WTC11 (cell line): ENCODE measurements around the gene COL4A5. TPM values are rescaled to one million over a fixed set of nuclear protein-coding genes. Genes with fewer than 3 reads are reported as not detected.

ENCODE experiments used
- ATAC-seq: fragments of 200-7000 bp; cut with Tn5 transposase; 2 replicates; pipeline ENCODE4 v1.10.0; 2021; ENCODE audit warnings: mild to moderate bottlenecking, moderate library complexity
- CTCF ChIA-PET: fragments of 300-600 bp; sonication (Branson Sonifier 250); formaldehyde crosslinking; loops from one replicate; lab custom pipeline; 2021; ENCODE audit warnings: antibody characterized with exemption; lab: Charles Lee
- POLR2A ChIA-PET: fragments of 350-600 bp; sonication (Branson Sonifier 250); formaldehyde crosslinking; loops from one replicate; lab custom pipeline; 2021; ENCODE audit warnings: antibody characterized with exemption; lab: Charles Lee
- DNase-seq: peaks from one replicate; pipeline ENCODE4 v3.0.0; 2021; ENCODE audit warnings: low spot score
- H3K27ac Mint-ChIP-seq: 2 replicates; pipeline ENCODE4 v1.8.0; 2021; ENCODE audit warnings: mixed read lengths
- H3K27me3 Mint-ChIP-seq: 2 replicates; pipeline ENCODE4 v1.8.0; 2021; ENCODE audit warnings: low read depth, mild to moderate bottlenecking, moderate library complexity, mixed read lengths
- H3K36me3 Mint-ChIP-seq: 2 replicates; pipeline ENCODE4 v1.8.0; 2021; ENCODE audit warnings: mixed read lengths
- H3K4me1 Mint-ChIP-seq: 2 replicates; pipeline ENCODE4 v1.8.0; 2022; ENCODE audit warnings: mixed read lengths
- H3K4me3 Mint-ChIP-seq: 2 replicates; pipeline ENCODE4 v1.8.0; 2021; ENCODE audit warnings: mild to moderate bottlenecking, moderate library complexity, mixed read lengths
- H3K9me3 Mint-ChIP-seq: 2 replicates; pipeline ENCODE4 v1.8.0; 2021; ENCODE audit warnings: mixed read lengths
- CREB1 ChIP-seq: sonication (generic); formaldehyde crosslinking; IDR thresholded peaks from 2 replicates; pipeline ENCODE4 v1.8.0; 2023; ENCODE audit warnings: mild to moderate bottlenecking, missing genetic modification reagents
- EMX1 ChIP-seq: fragments of 250-450 bp; sonication (Bioruptor Pico); IDR thresholded peaks from 2 replicates; pipeline ENCODE4 v1.8.0; 2021; ENCODE audit warnings: mild to moderate bottlenecking
- GABPB1 ChIP-seq: sonication (generic); formaldehyde crosslinking; IDR thresholded peaks from 2 replicates; pipeline ENCODE4 v1.8.1; 2023; ENCODE audit warnings: mild to moderate bottlenecking, missing genetic modification reagents
- HMGA2 ChIP-seq: fragments of 250-450 bp; sonication (Bioruptor Pico); IDR thresholded peaks from 2 replicates; pipeline ENCODE4 v1.4.0; 2021; ENCODE audit warnings: mild to moderate bottlenecking, moderate library complexity
- JAZF1 ChIP-seq: fragments of 250-450 bp; sonication (Bioruptor Pico); IDR thresholded peaks from 2 replicates; pipeline ENCODE4 v1.9.0; 2021; ENCODE audit warnings: moderate library complexity, mild to moderate bottlenecking, inconsistent platforms
- MXD4 ChIP-seq: fragments of 250-450 bp; sonication (Bioruptor Pico); IDR thresholded peaks from 2 replicates; pipeline ENCODE4 v1.8.0; 2021; ENCODE audit warnings: mild to moderate bottlenecking, moderate library complexity, borderline replicate concordance
- NFE2L1 ChIP-seq: sonication (generic); formaldehyde crosslinking; IDR thresholded peaks from 2 replicates; pipeline ENCODE4 v1.8.1; 2023; ENCODE audit warnings: missing genetic modification reagents
- NR1H2 ChIP-seq: sonication (generic); formaldehyde crosslinking; IDR thresholded peaks from 2 replicates; pipeline ENCODE4 v1.9.0; 2021; ENCODE audit warnings: mild to moderate bottlenecking, moderate library complexity, missing genetic modification reagents
- NR2C2 ChIP-seq: sonication (generic); formaldehyde crosslinking; IDR thresholded peaks from 2 replicates; pipeline ENCODE4 v1.8.0; 2022; ENCODE audit warnings: mild to moderate bottlenecking, missing genetic modification reagents
- RELA ChIP-seq: sonication (generic); formaldehyde crosslinking; IDR thresholded peaks from 2 replicates; pipeline ENCODE4 v1.8.1; 2022; ENCODE audit warnings: missing genetic modification reagents, mild to moderate bottlenecking, borderline replicate concordance
- SP1 ChIP-seq: sonication (generic); formaldehyde crosslinking; conservative IDR thresholded peaks from 2 replicates; pipeline ENCODE4 v1.8.1; 2022; ENCODE audit warnings: missing genetic modification reagents
- TCF7 ChIP-seq: sonication (generic); formaldehyde crosslinking; IDR thresholded peaks from 2 replicates; pipeline ENCODE4 v1.8.0; 2022; ENCODE audit warnings: mild to moderate bottlenecking, low read depth, missing genetic modification reagents, moderate library complexity
- TEAD4 ChIP-seq: sonication (generic); formaldehyde crosslinking; IDR thresholded peaks from 2 replicates; pipeline ENCODE4 v1.8.0; 2022; ENCODE audit warnings: mild to moderate bottlenecking, missing genetic modification reagents
- ZNF138 ChIP-seq: sonication (generic); formaldehyde crosslinking; conservative IDR thresholded peaks from 2 replicates; pipeline ENCODE4 v1.8.1; 2022; ENCODE audit warnings: mild to moderate bottlenecking, moderate library complexity, missing genetic modification reagents
- ZNF219 ChIP-seq: sonication (generic); formaldehyde crosslinking; IDR thresholded peaks from 2 replicates; pipeline ENCODE4 v1.8.0; 2023; ENCODE audit warnings: missing genetic modification reagents, mild to moderate bottlenecking, borderline replicate concordance
- total RNA-seq: library from RNA; stranded (reverse); gene quantifications from 3 replicates; pipeline ENCODE4 v1.2.3, GENCODE V29; 2021
- TF ChIP-seq, protein P1 (sequence below): sonication (generic); formaldehyde crosslinking; IDR thresholded peaks from 2 replicates; pipeline ENCODE4 v1.8.1; 2023; ENCODE audit warnings: mild to moderate bottlenecking, missing genetic modification reagents, borderline replicate concordance
- TF ChIP-seq, protein P2 (sequence below): fragments of 250-450 bp; sonication (Bioruptor Pico); conservative IDR thresholded peaks from 2 replicates; pipeline ENCODE4 v1.9.0; 2021; ENCODE audit warnings: mild to moderate bottlenecking
- TF ChIP-seq, protein P3 (sequence below): sonication (generic); formaldehyde crosslinking; IDR thresholded peaks from 2 replicates; pipeline ENCODE4 v1.8.0; 2022; ENCODE audit warnings: mild to moderate bottlenecking, missing genetic modification reagents
- TF ChIP-seq, protein P4 (sequence below): sonication (generic); formaldehyde crosslinking; IDR thresholded peaks from 2 replicates; pipeline ENCODE4 v1.8.1; 2023; ENCODE audit warnings: mild to moderate bottlenecking, missing genetic modification reagents

Gene COL4A5
- total RNA-seq, 1 experiment from 2014 or later, result 30.7 TPM

DNA sequence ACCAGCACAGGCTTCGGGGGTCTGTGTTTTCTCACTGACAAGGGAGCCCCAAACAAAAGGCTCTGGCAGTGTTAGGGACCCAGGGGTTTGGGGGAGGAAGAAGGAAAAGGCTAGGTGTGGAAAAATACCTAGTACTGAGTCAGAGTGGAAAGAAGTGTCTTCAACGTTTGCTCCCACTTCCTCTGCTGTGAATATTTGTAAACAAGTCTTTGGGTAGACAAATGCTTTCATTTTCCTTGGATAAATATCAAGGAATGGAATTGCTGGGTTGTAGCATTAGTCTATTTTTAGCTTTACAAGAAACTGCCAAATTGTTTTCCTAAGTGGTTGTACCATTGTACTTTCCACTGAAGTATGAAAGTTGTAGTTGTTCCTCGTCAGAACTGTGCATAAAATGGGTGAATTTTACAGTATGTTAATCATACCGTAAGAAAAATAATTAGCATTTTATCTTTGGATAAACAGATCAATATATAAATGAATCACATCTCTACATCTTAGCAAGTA, 17.4 kb downstream of the COL4A5 start:
- POLR2A ChIA-PET, result no interaction called here
- ATAC-seq (no peak), DNase-seq (no peak)
- Mint-ChIP-seq H3K9me3 (peaks cover 5% of the 10 kb centered on the region; the same call in 1 of the 2 replicates), H3K27me3 (no peaks in the 10 kb centered on the region)
- CTCF ChIA-PET, result no interaction called here
- TF ChIP-seq RELA (CRISPR knock-in tag) (no peak), JAZF1 (CRISPR knock-in tag) (no peak), TCF7 (CRISPR knock-in tag) (no peak), GABPB1 (CRISPR knock-in tag) (no peak), MXD4 (CRISPR knock-in tag) (no peak), EMX1 (CRISPR knock-in tag) (no peak), ZNF219 (no peak), NR2C2 (CRISPR knock-in tag) (no peak), HMGA2 (CRISPR knock-in tag) (no peak), CREB1 (no peak), TEAD4 (CRISPR knock-in tag) (no peak), NR1H2 (no peak), ZNF138 (no peak), SP1 (no peak), NFE2L1 (CRISPR knock-in tag) (no peak)
- TF ChIP-seq, protein P1, sequence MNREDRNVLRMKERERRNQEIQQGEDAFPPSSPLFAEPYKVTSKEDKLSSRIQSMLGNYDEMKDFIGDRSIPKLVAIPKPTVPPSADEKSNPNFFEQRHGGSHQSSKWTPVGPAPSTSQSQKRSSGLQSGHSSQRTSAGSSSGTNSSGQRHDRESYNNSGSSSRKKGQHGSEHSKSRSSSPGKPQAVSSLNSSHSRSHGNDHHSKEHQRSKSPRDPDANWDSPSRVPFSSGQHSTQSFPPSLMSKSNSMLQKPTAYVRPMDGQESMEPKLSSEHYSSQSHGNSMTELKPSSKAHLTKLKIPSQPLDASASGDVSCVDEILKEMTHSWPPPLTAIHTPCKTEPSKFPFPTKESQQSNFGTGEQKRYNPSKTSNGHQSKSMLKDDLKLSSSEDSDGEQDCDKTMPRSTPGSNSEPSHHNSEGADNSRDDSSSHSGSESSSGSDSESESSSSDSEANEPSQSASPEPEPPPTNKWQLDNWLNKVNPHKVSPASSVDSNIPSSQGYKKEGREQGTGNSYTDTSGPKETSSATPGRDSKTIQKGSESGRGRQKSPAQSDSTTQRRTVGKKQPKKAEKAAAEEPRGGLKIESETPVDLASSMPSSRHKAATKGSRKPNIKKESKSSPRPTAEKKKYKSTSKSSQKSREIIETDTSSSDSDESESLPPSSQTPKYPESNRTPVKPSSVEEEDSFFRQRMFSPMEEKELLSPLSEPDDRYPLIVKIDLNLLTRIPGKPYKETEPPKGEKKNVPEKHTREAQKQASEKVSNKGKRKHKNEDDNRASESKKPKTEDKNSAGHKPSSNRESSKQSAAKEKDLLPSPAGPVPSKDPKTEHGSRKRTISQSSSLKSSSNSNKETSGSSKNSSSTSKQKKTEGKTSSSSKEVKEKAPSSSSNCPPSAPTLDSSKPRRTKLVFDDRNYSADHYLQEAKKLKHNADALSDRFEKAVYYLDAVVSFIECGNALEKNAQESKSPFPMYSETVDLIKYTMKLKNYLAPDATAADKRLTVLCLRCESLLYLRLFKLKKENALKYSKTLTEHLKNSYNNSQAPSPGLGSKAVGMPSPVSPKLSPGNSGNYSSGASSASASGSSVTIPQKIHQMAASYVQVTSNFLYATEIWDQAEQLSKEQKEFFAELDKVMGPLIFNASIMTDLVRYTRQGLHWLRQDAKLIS (CRISPR knock-in tag), result no peak
- TF ChIP-seq, protein P2, sequence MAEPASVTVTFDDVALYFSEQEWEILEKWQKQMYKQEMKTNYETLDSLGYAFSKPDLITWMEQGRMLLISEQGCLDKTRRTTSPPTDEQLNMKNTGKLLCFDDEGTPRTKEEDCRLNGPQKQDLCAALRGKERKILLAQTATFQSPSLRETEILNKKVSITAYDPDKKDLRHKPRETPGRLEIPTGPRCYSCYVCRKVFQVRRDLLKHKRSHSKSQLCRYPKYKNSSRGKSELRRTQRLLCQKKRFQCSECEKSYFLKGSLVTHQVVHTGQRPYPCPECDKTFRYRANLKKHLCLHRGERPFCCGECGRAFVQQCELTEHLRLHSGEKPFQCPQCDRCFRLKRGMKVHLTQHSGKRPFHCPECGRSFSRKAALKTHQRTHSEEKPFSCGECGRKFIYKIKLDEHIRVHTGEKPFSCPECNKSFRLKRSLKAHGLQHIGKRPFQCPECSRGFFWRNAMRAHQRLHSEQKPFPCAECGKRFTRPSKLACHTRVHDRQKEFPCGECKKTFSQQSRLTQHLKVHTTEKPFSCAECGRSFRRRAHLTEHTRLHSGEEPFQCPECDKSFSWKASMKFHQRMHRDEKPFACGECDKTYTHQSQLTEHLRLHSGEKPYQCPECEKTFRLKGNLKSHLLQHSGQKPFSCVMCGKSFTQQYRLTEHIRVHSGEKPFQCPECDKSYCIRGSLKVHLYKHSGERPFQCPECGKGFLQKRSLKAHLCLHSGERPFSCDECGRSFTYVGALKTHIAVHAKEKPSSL, result no peak
- TF ChIP-seq, protein P3, sequence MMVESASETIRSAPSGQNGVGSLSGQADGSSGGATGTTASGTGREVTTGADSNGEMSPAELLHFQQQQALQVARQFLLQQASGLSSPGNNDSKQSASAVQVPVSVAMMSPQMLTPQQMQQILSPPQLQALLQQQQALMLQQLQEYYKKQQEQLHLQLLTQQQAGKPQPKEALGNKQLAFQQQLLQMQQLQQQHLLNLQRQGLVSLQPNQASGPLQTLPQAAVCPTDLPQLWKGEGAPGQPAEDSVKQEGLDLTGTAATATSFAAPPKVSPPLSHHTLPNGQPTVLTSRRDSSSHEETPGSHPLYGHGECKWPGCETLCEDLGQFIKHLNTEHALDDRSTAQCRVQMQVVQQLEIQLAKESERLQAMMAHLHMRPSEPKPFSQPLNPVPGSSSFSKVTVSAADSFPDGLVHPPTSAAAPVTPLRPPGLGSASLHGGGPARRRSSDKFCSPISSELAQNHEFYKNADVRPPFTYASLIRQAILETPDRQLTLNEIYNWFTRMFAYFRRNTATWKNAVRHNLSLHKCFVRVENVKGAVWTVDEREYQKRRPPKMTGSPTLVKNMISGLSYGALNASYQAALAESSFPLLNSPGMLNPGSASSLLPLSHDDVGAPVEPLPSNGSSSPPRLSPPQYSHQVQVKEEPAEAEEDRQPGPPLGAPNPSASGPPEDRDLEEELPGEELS (CRISPR knock-in tag), result no peak
- TF ChIP-seq, protein P4, sequence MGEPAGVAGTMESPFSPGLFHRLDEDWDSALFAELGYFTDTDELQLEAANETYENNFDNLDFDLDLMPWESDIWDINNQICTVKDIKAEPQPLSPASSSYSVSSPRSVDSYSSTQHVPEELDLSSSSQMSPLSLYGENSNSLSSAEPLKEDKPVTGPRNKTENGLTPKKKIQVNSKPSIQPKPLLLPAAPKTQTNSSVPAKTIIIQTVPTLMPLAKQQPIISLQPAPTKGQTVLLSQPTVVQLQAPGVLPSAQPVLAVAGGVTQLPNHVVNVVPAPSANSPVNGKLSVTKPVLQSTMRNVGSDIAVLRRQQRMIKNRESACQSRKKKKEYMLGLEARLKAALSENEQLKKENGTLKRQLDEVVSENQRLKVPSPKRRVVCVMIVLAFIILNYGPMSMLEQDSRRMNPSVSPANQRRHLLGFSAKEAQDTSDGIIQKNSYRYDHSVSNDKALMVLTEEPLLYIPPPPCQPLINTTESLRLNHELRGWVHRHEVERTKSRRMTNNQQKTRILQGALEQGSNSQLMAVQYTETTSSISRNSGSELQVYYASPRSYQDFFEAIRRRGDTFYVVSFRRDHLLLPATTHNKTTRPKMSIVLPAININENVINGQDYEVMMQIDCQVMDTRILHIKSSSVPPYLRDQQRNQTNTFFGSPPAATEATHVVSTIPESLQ (CRISPR knock-in tag), result no peak
- TF ChIP-seq, all 79 proteins: peak for 0
- H3K4me1 Mint-ChIP-seq, result no peaks in the 10 kb centered on the region
- H3K4me3 Mint-ChIP-seq, result no peak overlapping the region
- peaks cover 4% of the 10 kb centered on the region for H3K36me3 Mint-ChIP-seq
- no peak overlapping the region for H3K27ac Mint-ChIP-seq
